NT2/D1 (cell line): Measurements from ENCODE around the gene CTDP1.

Experiments
- SUZ12 ChIP-seq: IDR thresholded peaks from 2 replicates; pipeline ENCODE4 v1.6.1; 2011; ENCODE audit not compliant: insufficient read length, insufficient read depth; ENCODE audit errors: extremely low read depth
- ZNF274 ChIP-seq: IDR thresholded peaks from 2 replicates; pipeline ENCODE4 v1.6.1; 2011; ENCODE audit warnings: mild to moderate bottlenecking, low read depth, low read length

- TF ChIP-seq SUZ12 (no peak), ZNF274 (no peak)
Measured at GRCh38 chr18:79631096-79631507, 48.5 kb upstream of the CTDP1 start.
